GM12872 (cell line): ENCODE results near the gene SH3GL1.
A peak's percentile ranks its signal among the peaks of the same experiment; 100 is the strongest.

ENCODE experiments used
- CTCF ChIP-seq: IDR thresholded peaks from 3 replicates; pipeline ENCODE4 v1.5.1; 2011; ENCODE audit warnings: low read depth, mild to moderate bottlenecking, low read length, moderate library complexity; ENCODE audit not compliant: insufficient read depth

Gene SH3GL1

GRCh38 chr19:4400135-4400936, at the start of gene SH3GL1:
TSS of gene SH3GL1 (minus strand) at chr19:4400547. CDS start at chr19:4400368, 179 bp downstream.
- peak; percentile 91 for TF ChIP-seq CTCF

GRCh38 chr19:4449639-4450028, 49.3 kb upstream of the SH3GL1 start:
- TF ChIP-seq CTCF, result no peak

GRCh38 chr19:4449022-4449638, 48.8 kb upstream of the SH3GL1 start:
- no peak for TF ChIP-seq CTCF

- no peak for TF ChIP-seq CTCF
Observed at GRCh38 chr19:4448147-4448985, 48.0 kb upstream of the SH3GL1 start.

GRCh38 chr19:4447327-4448146, 47.2 kb upstream of the SH3GL1 start:
- no peak for TF ChIP-seq CTCF

GRCh38 chr19:4446704-4447200, 46.4 kb upstream of the SH3GL1 start:
- TF ChIP-seq CTCF, result no peak
